Stimulated activated CD4-positive, alpha-beta T cell treated with anti-CD3 and anti-CD28 coated beads, TNF-alpha, amount 100 ng/mL, for 1 hour (primary cell): ENCODE results near the gene ACCSL.
A peak's percentile ranks its signal among the peaks of the same experiment; 100 is the strongest.

Experiments used
- DNase-seq, 3 donors: peaks; one replicate each; pipeline ENCODE4 v3.0.0-alpha.2; 2020; ENCODE audit warnings: low read depth in 3 of 3, low spot score in 1 of 3

The ACCSL gene

DNA sequence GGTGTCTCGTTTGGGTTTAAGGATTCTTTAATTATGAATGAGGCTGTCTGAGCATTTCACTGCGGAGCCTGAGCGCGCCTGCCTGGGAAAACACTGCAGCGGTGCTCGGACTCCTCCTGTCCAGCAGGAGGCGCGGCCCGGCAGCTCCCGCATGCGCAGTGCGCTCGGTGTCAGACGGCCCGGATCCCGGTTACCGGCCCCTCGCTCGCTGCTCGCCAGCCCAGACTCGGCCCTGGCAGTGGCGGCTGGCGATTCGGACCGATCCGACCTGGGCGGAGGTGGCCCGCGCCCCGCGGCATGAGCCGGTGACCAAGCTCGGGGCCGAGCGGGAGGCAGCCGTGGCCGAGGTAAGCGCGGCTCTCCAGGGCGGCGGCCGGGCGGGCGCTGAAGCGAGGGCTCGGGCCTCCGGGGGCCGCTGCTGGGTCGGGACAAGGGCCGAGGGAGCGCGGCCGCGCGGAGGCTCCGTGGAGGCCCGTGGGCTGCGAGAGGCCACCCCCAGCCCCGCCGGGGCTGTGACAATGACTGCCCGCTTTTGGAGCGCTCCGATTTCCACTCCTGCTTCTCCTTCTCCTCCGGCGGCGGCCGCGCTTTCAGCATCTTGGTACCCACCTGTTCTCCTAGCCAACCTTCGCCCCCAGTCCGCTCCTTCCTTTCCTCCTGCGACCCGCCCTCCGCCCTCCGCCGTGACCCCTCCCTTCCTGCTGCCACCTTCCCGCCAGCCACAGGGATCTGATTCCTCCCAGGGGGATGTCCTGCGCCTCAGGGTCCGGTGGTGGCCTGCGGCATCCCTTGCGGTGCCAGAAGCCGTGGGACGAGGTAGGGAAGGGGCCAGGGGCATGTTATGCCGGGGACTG is 48.0 kb downstream of the ACCSL start, which contains the start of gene EXT2:
TSS of gene EXT2 (plus strand) at position 173 of the 854 bp plus-strand sequence. CDS start 12,035 bp downstream, outside the sequence.
- DNase-seq, result peak; percentile 72 to 78 (median 72)

DNA sequence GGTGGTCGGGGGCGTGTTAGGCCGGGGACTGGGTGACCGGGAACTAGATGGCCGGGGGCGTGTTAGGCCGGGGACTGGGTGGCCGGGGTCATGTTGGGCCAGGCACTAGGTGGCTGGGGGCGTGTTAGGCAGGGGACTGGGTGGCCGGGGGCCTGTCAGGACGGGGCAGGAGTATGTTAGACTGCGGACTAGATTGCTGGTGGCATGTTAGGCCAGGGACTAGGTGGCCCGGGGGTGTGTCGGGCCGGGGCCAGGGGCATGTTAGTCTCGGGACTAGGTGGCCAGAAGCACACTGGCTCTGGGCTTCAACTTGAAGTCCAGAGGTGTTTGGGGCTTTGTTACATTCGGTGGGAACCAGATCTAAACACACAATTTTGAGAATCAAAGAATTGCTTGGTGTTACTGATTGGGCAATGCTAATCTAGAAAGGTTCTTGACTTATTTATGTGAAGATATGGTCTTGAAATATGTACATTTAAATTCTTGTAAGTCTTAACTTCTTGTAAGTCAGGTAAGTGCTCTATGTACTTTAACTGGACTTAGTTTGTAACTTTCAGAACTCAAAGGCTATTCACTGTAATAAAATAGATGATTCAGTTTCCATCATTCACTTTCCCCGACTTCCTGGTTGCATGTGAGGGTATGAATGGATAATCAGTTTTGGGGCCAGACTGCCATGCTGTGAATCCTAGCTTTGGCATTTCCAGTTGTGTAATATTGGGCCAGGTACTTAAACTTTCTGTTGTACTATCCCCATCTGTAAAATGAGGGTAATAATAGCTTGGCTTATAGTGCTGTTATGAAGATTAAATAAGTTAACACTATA is 48.8 kb downstream of the ACCSL start:
- DNase-seq, result no peak

DNA sequence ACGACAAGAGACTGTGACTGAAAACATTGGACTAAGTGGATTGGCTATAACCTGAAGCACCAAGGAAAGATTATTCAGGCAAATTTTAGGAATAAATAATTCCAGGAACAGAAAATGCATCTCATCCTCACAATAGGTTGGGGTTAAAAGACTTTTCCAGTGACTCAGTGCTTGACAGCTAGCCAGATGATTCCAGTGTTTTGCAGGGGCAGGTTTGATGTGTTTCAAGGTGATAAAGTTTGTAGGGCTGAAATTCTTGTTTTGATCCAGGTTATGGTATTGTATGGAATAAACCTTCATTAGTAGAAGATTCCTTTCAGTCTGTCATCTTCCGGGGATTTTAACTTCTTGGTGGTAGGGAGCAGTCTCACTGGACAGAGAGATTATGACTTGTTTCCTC is 50.0 kb downstream of the ACCSL start:
- DNase-seq, result no peak

DNA sequence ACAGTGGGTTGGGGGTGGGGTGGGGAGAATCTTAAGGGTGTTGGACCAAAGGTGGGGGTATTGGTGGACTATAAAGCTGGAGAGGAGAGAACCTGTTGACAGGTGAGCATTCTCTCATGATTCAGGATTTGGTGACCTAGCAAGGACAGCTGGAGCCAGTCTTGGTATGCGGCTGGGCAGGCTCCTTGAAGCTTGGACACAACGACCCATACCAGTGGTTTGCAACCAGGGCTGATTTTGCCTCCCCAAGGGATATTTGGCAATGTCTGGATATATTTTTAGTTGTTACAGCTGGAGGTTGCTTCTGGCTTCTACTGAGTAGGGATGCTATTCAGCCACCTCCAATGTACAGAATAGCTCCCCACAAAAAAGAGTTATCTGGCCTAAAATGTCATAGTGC is 53.3 kb downstream of the ACCSL start:
- no peak for DNase-seq

DNA sequence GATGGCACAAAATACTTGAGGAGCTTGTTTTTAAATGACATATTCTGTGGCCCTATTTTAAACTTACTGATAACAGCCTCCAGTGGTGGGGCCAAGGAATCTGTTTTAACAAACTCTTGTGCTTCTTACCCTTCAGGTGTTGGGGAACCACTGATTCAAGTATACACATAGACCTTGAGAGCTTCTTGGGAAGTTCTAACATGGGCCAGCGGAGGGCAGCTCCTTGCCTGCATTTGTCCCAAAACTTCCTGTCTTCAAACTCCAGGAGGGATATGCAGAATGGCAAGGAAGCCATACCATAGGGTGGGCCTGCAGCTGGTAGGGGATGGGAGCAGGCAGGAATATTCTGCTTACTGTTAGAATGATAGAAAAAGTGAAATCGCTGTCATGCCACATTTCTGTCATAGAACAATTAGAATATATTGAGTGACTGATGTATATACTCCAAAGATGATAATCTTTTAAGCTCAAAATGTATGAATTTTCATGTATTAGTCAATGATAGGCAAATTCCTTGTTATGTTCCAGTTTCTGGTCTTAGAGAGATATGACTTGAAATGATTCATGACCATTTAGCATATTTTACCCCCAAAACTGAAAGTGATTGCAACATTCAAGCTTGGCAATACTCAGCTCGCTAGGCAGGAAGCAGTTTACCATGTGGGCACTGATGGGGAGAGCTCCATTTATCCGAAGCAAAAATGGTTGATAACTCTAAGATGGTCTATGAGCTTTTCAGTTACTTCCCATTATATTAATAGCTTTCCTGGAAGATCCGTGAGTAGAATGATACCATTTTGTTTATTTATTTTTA is 56.9 kb downstream of the ACCSL start:
- DNase-seq, result no peak

DNA sequence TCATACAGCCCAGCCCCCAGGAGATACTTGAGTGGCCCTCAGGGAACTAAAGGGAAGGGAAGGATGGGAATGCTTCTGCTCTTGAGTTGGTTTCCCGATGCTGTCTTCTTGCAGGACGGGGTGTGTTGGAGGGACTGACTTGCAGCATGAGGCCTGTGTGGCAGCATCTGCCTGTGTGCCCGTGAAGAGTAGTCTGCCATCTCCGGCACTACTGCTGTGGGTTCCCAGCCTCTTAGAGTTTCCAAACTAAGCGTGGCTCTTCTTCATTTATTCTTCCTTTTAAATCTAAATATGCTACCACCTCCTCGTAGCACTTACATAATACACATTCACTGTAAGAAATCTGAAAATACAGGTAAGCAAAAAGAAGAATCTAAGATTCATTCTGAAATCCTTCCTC is 60.5 kb downstream of the ACCSL start:
- DNase-seq, result no peak
